ENCODE data around the gene NRL. TPM values are rescaled to one million over a fixed set of nuclear protein-coding genes. Genes with fewer than 3 reads are reported as not detected.

The NRL gene
- total RNA-seq, 1 experiment from 2014 or later: 2.5 TPM

GRCh38 chr14:24116128-24116814 lies 1.5 kb upstream of the NRL start:
- H2AK5ac ChIP-seq (ENCODE audit: insufficient read length, low read length): no peak overlapping the region
- no CpG with 5 or more reads among the region's 6 CpGs for WGBS (ENCODE audit: extremely low coverage, insufficient read length, low lambda C conversion rate)
- no peak overlapping the region for H3T11ph ChIP-seq (ENCODE audit: low read length)
- H3K79me2 ChIP-seq (ENCODE audit: insufficient read depth, low read length): no peaks in the 10 kb centered on the region
- H4K91ac ChIP-seq (ENCODE audit: insufficient read length, low read depth, low read length): no peak overlapping the region
- H3K4me2 ChIP-seq (ENCODE audit: insufficient read depth, insufficient read length, low read length): peak overlapping the region; percentile 79
- H3K18ac ChIP-seq (ENCODE audit: insufficient read length, low read depth, low read length): no peak overlapping the region
- peaks cover 13% of the 10 kb centered on the region for H3K23me2 ChIP-seq (ENCODE audit: insufficient read length, low read depth, low read length, poor library complexity, severe bottlenecking)
- peak overlapping the region in 2 of 3 experiments; percentile 89 to 100; a peak in 2 of 7 replicates for H3K27ac Mint-ChIP-seq
- no peak overlapping the region for H3K4ac ChIP-seq (ENCODE audit: low read depth, low read length)
- peaks cover 18 to 52% (median 47%) of the 10 kb centered on the region in 3 experiments; a peak in 6 of 7 replicates for H3K36me3 Mint-ChIP-seq (ENCODE audit: insufficient read depth in 1 of 3, low read depth in 3 of 3)
- H2BK5ac ChIP-seq (ENCODE audit: insufficient read length, low read length): no peak overlapping the region
- H2BK15ac ChIP-seq (ENCODE audit: low read depth, low read length): no peak overlapping the region
- H2BK120ac ChIP-seq (ENCODE audit: low read depth, low read length, poor library complexity, severe bottlenecking): no peak overlapping the region
- H2BK20ac ChIP-seq (ENCODE audit: low read depth, low read length, poor library complexity, severe bottlenecking): no peak overlapping the region
- no peak overlapping the region for H2BK12ac ChIP-seq (ENCODE audit: insufficient read length, low read depth, low read length)
- no peaks in the 10 kb centered on the region for H3K9me3 ChIP-seq (ENCODE audit: control insufficient read depth, low read depth, low read length)
- no peaks in the 10 kb centered on the region for H4K20me1 ChIP-seq (ENCODE audit: control insufficient read depth, insufficient read depth, insufficient read length)
- no peak for DNase-seq
- no peaks in the 10 kb centered on the region for H3K27me3 ChIP-seq (ENCODE audit: insufficient read depth, low read length)
- TF ChIP-seq, protein P1, sequence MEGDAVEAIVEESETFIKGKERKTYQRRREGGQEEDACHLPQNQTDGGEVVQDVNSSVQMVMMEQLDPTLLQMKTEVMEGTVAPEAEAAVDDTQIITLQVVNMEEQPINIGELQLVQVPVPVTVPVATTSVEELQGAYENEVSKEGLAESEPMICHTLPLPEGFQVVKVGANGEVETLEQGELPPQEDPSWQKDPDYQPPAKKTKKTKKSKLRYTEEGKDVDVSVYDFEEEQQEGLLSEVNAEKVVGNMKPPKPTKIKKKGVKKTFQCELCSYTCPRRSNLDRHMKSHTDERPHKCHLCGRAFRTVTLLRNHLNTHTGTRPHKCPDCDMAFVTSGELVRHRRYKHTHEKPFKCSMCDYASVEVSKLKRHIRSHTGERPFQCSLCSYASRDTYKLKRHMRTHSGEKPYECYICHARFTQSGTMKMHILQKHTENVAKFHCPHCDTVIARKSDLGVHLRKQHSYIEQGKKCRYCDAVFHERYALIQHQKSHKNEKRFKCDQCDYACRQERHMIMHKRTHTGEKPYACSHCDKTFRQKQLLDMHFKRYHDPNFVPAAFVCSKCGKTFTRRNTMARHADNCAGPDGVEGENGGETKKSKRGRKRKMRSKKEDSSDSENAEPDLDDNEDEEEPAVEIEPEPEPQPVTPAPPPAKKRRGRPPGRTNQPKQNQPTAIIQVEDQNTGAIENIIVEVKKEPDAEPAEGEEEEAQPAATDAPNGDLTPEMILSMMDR (conservative IDR thresholded peaks at IDR 0.05): no peak
- no peak overlapping the region for H3K23ac ChIP-seq (ENCODE audit: insufficient read length, low read depth, low read length)
- no peak overlapping the region for H2AFZ ChIP-seq (ENCODE audit: low read length)
- peak overlapping the region; percentile 93 to 95 for H3K4me3 Mint-ChIP-seq
- H3K9ac ChIP-seq (ENCODE audit: extremely low read depth, insufficient read length, low read length): no peak overlapping the region
- no peak overlapping the region for H3K27ac ChIP-seq (ENCODE audit: insufficient read length, low read depth, low read length)
- H3K14ac ChIP-seq (ENCODE audit: insufficient read depth, low read length): no peak overlapping the region
- H3K9me3 Mint-ChIP-seq: no peaks in the 10 kb centered on the region; a peak in 1 of 5 replicates
- H3K4me1 ChIP-seq (ENCODE audit: insufficient read depth, low read length): no peaks in the 10 kb centered on the region
- H3K56ac ChIP-seq (ENCODE audit: insufficient read length, low read depth, low read length): no peak overlapping the region
- H3K27me3 Mint-ChIP-seq (ENCODE audit: low read depth): peaks cover 3% of the 10 kb centered on the region; the same call in 1 of the 2 replicates
- H4K5ac ChIP-seq (ENCODE audit: insufficient read length, low read depth, low read length): no peak overlapping the region
- H4K8ac ChIP-seq (replicated peaks; ENCODE audit: insufficient read length, low read depth, low read length): no peak overlapping the region
- peaks cover 12 to 15% of the 10 kb centered on the region in 2 experiments for H3K4me1 Mint-ChIP-seq
- H3K79me1 ChIP-seq (ENCODE audit: insufficient read depth, low read depth, low read length, poor library complexity, severe bottlenecking): no peaks in the 10 kb centered on the region

All from H9 (cell line).